GM12865 (cell line): ENCODE data around the gene SYNDIG1.

ENCODE experiments used
- DNase-seq: peaks from one replicate; pipeline ENCODE4 v3.0.0; 2010; ENCODE audit warnings: low read depth
- H3K4me3 ChIP-seq: 2 replicates; pipeline ENCODE4 v1.5.1; 2011; ENCODE audit warnings: mild to moderate bottlenecking, low read depth, low read length, control low read depth
- CTCF ChIP-seq: IDR thresholded peaks from 2 replicates; pipeline ENCODE4 v1.5.1; 2011; ENCODE audit warnings: low read length, control low read depth, low read depth, inconsistent platforms; ENCODE audit not compliant: insufficient read depth; ENCODE audit errors: missing control alignments

SYNDIG1 gene

GRCh38 chr20:24547967-24548366 is 78.5 kb downstream of the SYNDIG1 start:
- no peak for DNase-seq
- H3K4me3 ChIP-seq, result no peak overlapping the region
- TF ChIP-seq CTCF, result no peak

GRCh38 chr20:24559114-24559732 is 89.8 kb downstream of the SYNDIG1 start:
- H3K4me3 ChIP-seq, result no peak overlapping the region
- no peak for TF ChIP-seq CTCF
- no peak for DNase-seq

- TF ChIP-seq CTCF, result no peak
- no peak overlapping the region for H3K4me3 ChIP-seq
- DNase-seq, result no peak
These were observed 91.4 kb downstream of the SYNDIG1 start for GRCh38 chr20:24560571-24561491.

GRCh38 chr20:24565835-24566351 is 96.5 kb downstream of the SYNDIG1 start:
- no peak overlapping the region for H3K4me3 ChIP-seq
- DNase-seq, result no peak
- TF ChIP-seq CTCF, result no peak

- no peak for DNase-seq
These were observed 97.2 kb downstream of the SYNDIG1 start for GRCh38 chr20:24566656-24567055.

GRCh38 chr20:24567508-24567907 is 98.1 kb downstream of the SYNDIG1 start:
- no peak for DNase-seq
- H3K4me3 ChIP-seq, result no peak overlapping the region
- no peak for TF ChIP-seq CTCF

More at GRCh38 chr20:24566656-24567055, 97.2 kb downstream of the SYNDIG1 start:
- H3K4me3 ChIP-seq, result no peak overlapping the region
- TF ChIP-seq CTCF, result no peak
